GM23338 (cell line): Measurements from ENCODE around the gene OLFM1. TPM values are rescaled to one million over a fixed set of nuclear protein-coding genes. Genes with fewer than 3 reads are reported as not detected.

ENCODE experiments used
- ATAC-seq: fragments of 200-7000 bp; cut with Tn5 transposase; 3 replicates; pipeline ENCODE4 v1.9.1; 2020
- DNase-seq: peaks from one replicate; pipeline ENCODE4 v3.0.0-alpha.2; 2015; ENCODE audit warnings: low spot score
- H2AFZ ChIP-seq: fragments of 200-600 bp; sonication (generic); 2 replicates; pipeline ENCODE4 v1.8.0; 2016; ENCODE audit warnings: antibody characterized with exemption, mild to moderate bottlenecking, moderate library complexity
- H3F3A ChIP-seq: fragments of 200-600 bp; sonication (generic); replicated peaks from 2 replicates; pipeline ENCODE4 v1.8.0; 2017; ENCODE audit warnings: antibody characterized with exemption, mixed run types, low read depth
- H3K27ac ChIP-seq: fragments of 200-600 bp; sonication (generic); 2 replicates; pipeline ENCODE4 v1.6.1; 2016; ENCODE audit warnings: low read depth
- H3K27me3 ChIP-seq: fragments of 200-600 bp; sonication (generic); 2 replicates; pipeline ENCODE4 v1.8.0; 2016; ENCODE audit warnings: mild to moderate bottlenecking, mixed run types, moderate library complexity; ENCODE audit not compliant: insufficient read depth
- H3K36me3 ChIP-seq: fragments of 200-600 bp; sonication (generic); 2 replicates; pipeline ENCODE4 v1.8.0; 2016; ENCODE audit warnings: mild to moderate bottlenecking; ENCODE audit not compliant: insufficient read depth
- H3K4me1 ChIP-seq: fragments of 200-600 bp; sonication (generic); 2 replicates; pipeline ENCODE4 v1.8.0; 2016; ENCODE audit warnings: mild to moderate bottlenecking, moderate library complexity; ENCODE audit not compliant: insufficient read depth
- H3K4me2 ChIP-seq: fragments of 200-600 bp; sonication (generic); 2 replicates; pipeline ENCODE4 v1.7.1; 2017; ENCODE audit warnings: mixed run types
- H3K4me3 ChIP-seq: fragments of 200-600 bp; sonication (generic); 2 replicates; pipeline ENCODE4 v1.6.1; 2016; ENCODE audit warnings: mixed run types
- H3K79me2 ChIP-seq: fragments of 200-600 bp; sonication (generic); replicated peaks from 2 replicates; pipeline ENCODE4 v1.8.0; 2017; ENCODE audit warnings: mild to moderate bottlenecking; ENCODE audit not compliant: insufficient read depth
- H3K9me2 ChIP-seq: fragments of 200-600 bp; sonication (generic); 2 replicates; pipeline ENCODE4 v1.8.0; 2017; ENCODE audit not compliant: insufficient read depth
- H4K20me1 ChIP-seq: fragments of 200-600 bp; sonication (generic); replicated peaks from 2 replicates; pipeline ENCODE4 v1.8.0; 2017; ENCODE audit warnings: mild to moderate bottlenecking; ENCODE audit not compliant: insufficient read depth
- H3K27ac Mint-ChIP-seq: 2 replicates; pipeline ENCODE4 v1.8.0; 2020; ENCODE audit warnings: inconsistent platforms, mild to moderate bottlenecking, moderate library complexity, mixed read lengths
- H3K27me3 Mint-ChIP-seq: 3 replicates; pipeline ENCODE4 v1.8.0; 2022; ENCODE audit warnings: low read depth, mild to moderate bottlenecking, moderate library complexity, mixed read lengths, inconsistent platforms; ENCODE audit not compliant: insufficient read depth, poor library complexity
- H3K36me3 Mint-ChIP-seq: 3 replicates; pipeline ENCODE4 v1.8.0; 2021; ENCODE audit warnings: low read depth, mild to moderate bottlenecking, inconsistent platforms, moderate library complexity, mixed read lengths
- H3K4me1 Mint-ChIP-seq: 3 replicates; pipeline ENCODE4 v1.8.0; 2020; ENCODE audit warnings: mild to moderate bottlenecking, inconsistent platforms, mixed read lengths
- H3K4me3 Mint-ChIP-seq: 3 replicates; pipeline ENCODE4 v1.8.0; 2021; ENCODE audit warnings: moderate library complexity, mild to moderate bottlenecking, inconsistent platforms, mixed read lengths
- H3K9me3 Mint-ChIP-seq: 3 replicates; pipeline ENCODE4 v1.8.0; 2020; ENCODE audit warnings: moderate library complexity, mild to moderate bottlenecking, inconsistent platforms, mixed read lengths
- CTCF ChIP-seq, 2 experiments: fragments of 200-600 bp in 1 of 2; sonication (generic) in 1 of 2; conservative IDR thresholded peaks; 2 replicates each; pipeline versions ENCODE4 v1.5.1 to v1.6.1; 2016 to 2017; ENCODE audit warnings: antibody characterized with exemption in 2 of 2, low read depth in 2 of 2, mild to moderate bottlenecking in 2 of 2, moderate library complexity in 1 of 2
- ETS1 ChIP-seq: IDR thresholded peaks from 2 replicates; pipeline ENCODE4 v1.6.1; 2016; ENCODE audit warnings: antibody characterized with exemption
- EZH2 ChIP-seq: fragments of 200-600 bp; sonication (generic); IDR thresholded peaks from one replicate; pipeline ENCODE4 v1.8.0; 2017; ENCODE audit warnings: antibody characterized with exemption, mild to moderate bottlenecking, low read depth; ENCODE audit not compliant: unreplicated experiment
- EZH2phosphoT487 ChIP-seq: fragments of 200-600 bp; sonication (generic); IDR thresholded peaks from one replicate; pipeline ENCODE4 v1.8.1; 2018; ENCODE audit warnings: antibody characterized with exemption; ENCODE audit not compliant: unreplicated experiment
- JUNB ChIP-seq: IDR thresholded peaks from one replicate; pipeline ENCODE4 v1.6.1; 2016; ENCODE audit warnings: antibody characterized with exemption; ENCODE audit not compliant: unreplicated experiment
- NANOG ChIP-seq: IDR thresholded peaks from 2 replicates; pipeline ENCODE4 v1.6.1; 2016; ENCODE audit warnings: antibody characterized with exemption, borderline replicate concordance
- ZNF114 ChIP-seq: fragments of 250-450 bp; sonication (Bioruptor Pico); IDR thresholded peaks from 2 replicates; pipeline ENCODE4 v1.5.0; 2020; ENCODE audit warnings: mild to moderate bottlenecking, moderate library complexity
- ZNF462 ChIP-seq: fragments of 250-450 bp; sonication (Bioruptor Pico); IDR thresholded peaks from 2 replicates; pipeline ENCODE4 v1.5.0; 2020; ENCODE audit warnings: mild to moderate bottlenecking, moderate library complexity
- polyA plus RNA-seq: library from polyadenylated mRNA; unstranded; fragments of >200 nt; fragmentation: Nextera tagmentation; extraction: Ambion mirVana; gene quantifications from 2 replicates; pipeline ENCODE4 v1.2.1, GENCODE V29; 2016
- total RNA-seq: library from RNA; depleted of rRNA; stranded (reverse); fragments of >200 nt; shearing (Covaris generic); gene quantifications from 2 replicates; pipeline ENCODE4 v1.2.3, GENCODE V29; 2014

The OLFM1 gene
- total and polyA plus RNA-seq, 2 experiments from 2014 or later: 20.6 to 40.1 TPM

- Mint-ChIP-seq H3K4me3 (no peak overlapping the region), H3K27me3 (peaks cover 24% of the 10 kb centered on the region), H3K4me1 (peaks cover 12% of the 10 kb centered on the region), H3K9me3 (peaks cover 4% of the 10 kb centered on the region; the same call in 2 of the 3 replicates), H3K36me3 (no peaks in the 10 kb centered on the region), H3K27ac (no peak overlapping the region)
- H3K27me3 ChIP-seq: peaks cover 5% of the 10 kb centered on the region
- no peak for DNase-seq
- H3K4me2 ChIP-seq: no peak overlapping the region
- no peak for TF ChIP-seq EZH2phosphoT487
- no peak for TF ChIP-seq ZNF114 (CRISPR knock-in tag)
- TF ChIP-seq EZH2: no peak
- no peak for TF ChIP-seq ETS1
- TF ChIP-seq JUNB: no peak
- no peak for TF ChIP-seq NANOG
- no peak for TF ChIP-seq ZNF462 (CRISPR knock-in tag)
- no peak for TF ChIP-seq CTCF (conservative IDR thresholded peaks at IDR 0.05; ENCODE audit: low read depth in 2 of 2)
- no peaks in the 10 kb centered on the region for H3K79me2 ChIP-seq
- no peaks in the 10 kb centered on the region for H4K20me1 ChIP-seq
- H3K4me1 ChIP-seq: peaks cover 4% of the 10 kb centered on the region; the same call in 1 of the 2 replicates
- H2AFZ ChIP-seq: no peak overlapping the region
- H3K4me3 ChIP-seq: no peak overlapping the region
- H3K9me2 ChIP-seq: no peaks in the 10 kb centered on the region
- no peak overlapping the region for H3K27ac ChIP-seq
- H3K36me3 ChIP-seq: no peaks in the 10 kb centered on the region
- ATAC-seq: no peak
- no peaks in the 10 kb centered on the region for H3F3A ChIP-seq
Measured at GRCh38 chr9:135070964-135071735, 16.3 kb upstream of the OLFM1 start.
